Measurements from ENCODE around the gene NFKBIE.
"Not testable (repeated sequence)": the region's sequence is repeated elsewhere in the genome, so short reads cannot be mapped to it uniquely, and the experiment has no call there.

Gene NFKBIE

DNA sequence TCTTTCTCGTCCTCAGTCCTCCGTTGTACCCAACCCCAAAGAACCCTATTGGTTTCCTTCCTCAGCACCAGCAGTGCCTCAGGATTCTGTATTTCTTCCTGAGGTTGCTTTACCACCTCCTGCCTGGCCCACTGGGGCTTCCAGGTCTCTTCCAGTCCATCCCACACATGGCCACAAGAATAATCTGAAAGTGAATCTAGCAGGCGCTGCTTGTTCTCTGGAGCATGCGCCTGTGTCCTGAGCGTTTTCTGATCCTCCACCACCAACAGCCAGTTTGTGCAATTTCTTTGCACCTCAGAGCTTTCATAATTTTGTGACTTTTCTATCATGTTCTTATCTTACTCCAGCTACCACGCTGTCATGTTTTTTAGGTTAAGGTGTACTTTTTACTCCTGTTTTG lies 30.1 kb downstream of the NFKBIE start:
- Histone ChIP-seq H3K9ac (no peak overlapping the region), H3K79me2 (no peaks in the 10 kb centered on the region), H3K9me3 (ENCODE audit: control insufficient read depth, low read length) (no peaks in the 10 kb centered on the region), H3K4me3 (ENCODE audit: low read depth, low read length) (no peak overlapping the region), H3K4me1 (peaks cover 30% of the 10 kb centered on the region), H2AFZ (peak overlapping the region; percentile 75), H3K36me3 (ENCODE audit: control insufficient read depth, insufficient read depth, low read length) (no peaks in the 10 kb centered on the region), H3K27me3 (ENCODE audit: control insufficient read depth, insufficient read depth, low read length) (no peaks in the 10 kb centered on the region), H3K27ac (peak overlapping the region; percentile 57), H3K4me2 (ENCODE audit: low read length) (no peak overlapping the region)
- TF ChIP-seq, protein P1, sequence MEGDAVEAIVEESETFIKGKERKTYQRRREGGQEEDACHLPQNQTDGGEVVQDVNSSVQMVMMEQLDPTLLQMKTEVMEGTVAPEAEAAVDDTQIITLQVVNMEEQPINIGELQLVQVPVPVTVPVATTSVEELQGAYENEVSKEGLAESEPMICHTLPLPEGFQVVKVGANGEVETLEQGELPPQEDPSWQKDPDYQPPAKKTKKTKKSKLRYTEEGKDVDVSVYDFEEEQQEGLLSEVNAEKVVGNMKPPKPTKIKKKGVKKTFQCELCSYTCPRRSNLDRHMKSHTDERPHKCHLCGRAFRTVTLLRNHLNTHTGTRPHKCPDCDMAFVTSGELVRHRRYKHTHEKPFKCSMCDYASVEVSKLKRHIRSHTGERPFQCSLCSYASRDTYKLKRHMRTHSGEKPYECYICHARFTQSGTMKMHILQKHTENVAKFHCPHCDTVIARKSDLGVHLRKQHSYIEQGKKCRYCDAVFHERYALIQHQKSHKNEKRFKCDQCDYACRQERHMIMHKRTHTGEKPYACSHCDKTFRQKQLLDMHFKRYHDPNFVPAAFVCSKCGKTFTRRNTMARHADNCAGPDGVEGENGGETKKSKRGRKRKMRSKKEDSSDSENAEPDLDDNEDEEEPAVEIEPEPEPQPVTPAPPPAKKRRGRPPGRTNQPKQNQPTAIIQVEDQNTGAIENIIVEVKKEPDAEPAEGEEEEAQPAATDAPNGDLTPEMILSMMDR (IDR thresholded peaks at IDR 0.05), result no peak

DNA sequence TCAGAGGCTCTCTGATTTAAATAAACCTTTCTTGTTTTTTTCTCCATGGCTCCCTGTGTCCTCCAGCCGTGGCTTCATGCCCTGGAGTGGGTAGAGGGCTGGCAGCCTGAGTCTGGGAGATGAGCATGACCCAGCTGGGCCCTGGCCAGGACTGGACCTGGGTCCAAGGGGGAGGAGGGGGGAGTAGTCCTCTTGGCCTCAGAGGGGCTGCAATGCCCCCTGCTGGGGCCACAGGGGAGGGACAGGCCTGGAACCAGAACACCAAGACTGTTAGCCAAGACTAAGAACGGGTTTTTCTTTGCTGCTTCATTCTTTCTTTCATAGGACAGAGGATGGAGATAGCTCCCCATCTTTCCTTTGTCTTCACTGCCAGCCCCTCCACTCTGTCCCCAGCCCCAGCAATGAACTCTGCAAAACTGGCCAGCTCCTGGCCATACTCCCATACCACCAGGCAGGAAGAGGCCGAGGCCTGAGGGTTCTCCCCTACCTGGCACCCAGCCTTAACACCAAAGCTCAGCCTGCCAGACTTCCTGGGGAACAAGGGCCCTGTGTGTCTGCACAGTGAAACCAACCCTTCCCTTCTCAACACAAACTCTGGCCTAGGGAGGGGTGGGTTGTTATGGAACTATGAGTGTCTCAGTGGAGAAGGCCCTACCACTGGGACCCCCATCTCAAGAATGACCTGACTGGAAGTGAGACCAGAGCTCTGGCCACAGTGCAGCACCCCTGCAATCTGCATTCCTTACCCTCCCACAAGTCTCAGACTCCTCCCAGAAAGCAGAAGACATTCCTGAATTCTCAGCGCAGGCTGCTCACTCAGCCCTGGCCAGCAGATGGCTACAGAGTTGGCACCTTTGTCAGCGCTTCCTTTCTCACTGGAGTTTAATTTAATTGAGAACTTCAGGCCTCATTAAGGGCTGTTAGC lies 31.0 kb downstream of the NFKBIE start:
- Histone ChIP-seq H3K4me3 (ENCODE audit: low read depth, low read length) (no peak overlapping the region), H3K4me1 (peaks cover 30% of the 10 kb centered on the region), H3K36me3 (ENCODE audit: control insufficient read depth, insufficient read depth, low read length) (no peaks in the 10 kb centered on the region)

GRCh38 chr6:44233567-44234100 lies 31.7 kb downstream of the NFKBIE start:
- Histone ChIP-seq H3K9me3 (ENCODE audit: control insufficient read depth, low read length) (no peaks in the 10 kb centered on the region), H3K79me2 (no peaks in the 10 kb centered on the region), H3K27me3 (ENCODE audit: control insufficient read depth, insufficient read depth, low read length) (no peaks in the 10 kb centered on the region), H3K4me1 (peaks cover 30% of the 10 kb centered on the region), H3K27ac (peak overlapping the region; percentile 57), H3K36me3 (ENCODE audit: control insufficient read depth, insufficient read depth, low read length) (no peaks in the 10 kb centered on the region), H2AFZ (no peak overlapping the region), H3K4me3 (ENCODE audit: low read depth, low read length) (no peak overlapping the region), H3K9ac (no peak overlapping the region), H3K4me2 (ENCODE audit: low read length) (no peak overlapping the region)
- TF ChIP-seq, protein P1 (IDR thresholded peaks at IDR 0.05), result no peak

More for the DNA sequence above, 31.0 kb downstream of the NFKBIE start:
- Histone ChIP-seq H2AFZ (peak overlapping the region; percentile 75), H3K27ac (peak overlapping the region; percentile 57), H3K9me3 (ENCODE audit: control insufficient read depth, low read length) (no peaks in the 10 kb centered on the region), H3K27me3 (ENCODE audit: control insufficient read depth, insufficient read depth, low read length) (no peaks in the 10 kb centered on the region), H3K9ac (no peak overlapping the region), H3K4me2 (ENCODE audit: low read length) (no peak overlapping the region), H3K79me2 (no peaks in the 10 kb centered on the region)
- TF ChIP-seq, protein P1 (IDR thresholded peaks at IDR 0.05), result peak; percentile 71

DNA sequence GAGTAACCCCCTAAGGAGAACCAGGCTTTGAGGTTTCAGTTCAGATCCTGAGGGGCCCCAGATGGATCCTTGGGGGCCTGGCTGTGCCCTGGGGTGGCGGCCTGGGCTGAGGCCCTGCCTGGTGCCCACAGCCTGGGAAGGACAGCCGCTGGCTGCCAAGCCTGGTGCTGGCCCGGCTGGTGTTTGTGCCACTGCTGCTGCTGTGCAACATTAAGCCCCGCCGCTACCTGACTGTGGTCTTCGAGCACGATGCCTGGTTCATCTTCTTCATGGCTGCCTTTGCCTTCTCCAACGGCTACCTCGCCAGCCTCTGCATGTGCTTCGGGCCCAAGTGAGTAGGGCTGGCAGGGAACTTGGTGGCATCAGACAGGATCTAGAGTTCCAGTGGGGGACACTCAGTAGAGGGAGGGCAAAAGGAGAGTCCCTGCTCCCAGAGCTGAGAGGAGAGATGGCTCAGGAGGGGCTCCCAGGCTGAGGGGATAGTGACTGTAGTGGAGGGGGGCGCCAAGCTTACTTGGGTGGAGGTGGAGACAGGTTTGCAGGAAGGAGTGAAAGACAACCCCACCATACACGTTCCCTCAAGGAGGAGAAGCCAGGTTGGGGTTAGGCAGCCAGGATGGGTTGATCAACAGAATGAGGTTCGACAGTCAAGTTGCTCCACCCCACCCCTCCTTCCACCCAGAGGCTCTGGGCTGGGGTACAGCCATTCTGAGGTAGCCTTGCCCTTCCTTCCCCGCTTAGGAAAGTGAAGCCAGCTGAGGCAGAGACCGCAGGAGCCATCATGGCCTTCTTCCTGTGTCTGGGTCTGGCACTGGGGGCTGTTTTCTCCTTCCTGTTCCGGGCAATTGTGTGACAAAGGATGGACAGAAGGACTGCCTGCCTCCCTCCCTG lies 32.4 kb downstream of the NFKBIE start:
- H3K4me3 ChIP-seq (ENCODE audit: low read depth, low read length), result no peak overlapping the region
- H3K9me3 ChIP-seq (ENCODE audit: control insufficient read depth, low read length), result no peaks in the 10 kb centered on the region
- no peaks in the 10 kb centered on the region for H3K79me2 ChIP-seq
- TF ChIP-seq, protein P1 (IDR thresholded peaks at IDR 0.05), result no peak
- no peaks in the 10 kb centered on the region for H3K36me3 ChIP-seq (ENCODE audit: control insufficient read depth, insufficient read depth, low read length)
- H3K27ac ChIP-seq, result no peak overlapping the region
- no peaks in the 10 kb centered on the region for H3K27me3 ChIP-seq (ENCODE audit: control insufficient read depth, insufficient read depth, low read length)
- no peak overlapping the region for H3K9ac ChIP-seq
- H3K4me2 ChIP-seq (ENCODE audit: low read length), result no peak overlapping the region
- H2AFZ ChIP-seq, result no peak overlapping the region
- H3K4me1 ChIP-seq, result peaks cover 24% of the 10 kb centered on the region

DNA sequence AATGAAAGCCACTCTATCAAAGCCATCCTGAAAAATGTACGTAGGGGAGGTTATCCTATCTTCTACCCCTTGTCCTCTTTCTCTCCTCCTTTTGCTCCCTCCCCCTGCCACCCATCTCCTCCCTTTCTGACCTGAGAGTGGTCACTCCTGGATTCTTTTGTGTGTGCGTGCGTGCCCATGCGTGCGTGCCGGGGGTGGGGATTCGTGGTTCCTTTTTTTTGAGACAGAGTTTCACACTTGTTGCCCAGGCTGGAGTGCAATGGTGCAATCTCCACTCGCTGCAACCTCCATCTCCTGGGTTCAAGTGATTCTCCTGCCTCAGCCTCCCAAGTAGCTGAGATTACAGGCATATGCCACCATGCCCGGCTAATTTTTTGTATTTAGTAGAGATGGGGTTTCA lies 33.9 kb downstream of the NFKBIE start:
- H3K4me1 ChIP-seq, result peaks cover 16% of the 10 kb centered on the region
- H3K9ac ChIP-seq, H2AFZ ChIP-seq: not testable (repeated sequence)

More for the DNA sequence above, 33.9 kb downstream of the NFKBIE start:
- not testable (repeated sequence) for H3K9me3 ChIP-seq (ENCODE audit: control insufficient read depth, low read length); H3K27me3 ChIP-seq (ENCODE audit: control insufficient read depth, insufficient read depth, low read length); H3K4me3 ChIP-seq (ENCODE audit: low read depth, low read length); H3K36me3 ChIP-seq (ENCODE audit: control insufficient read depth, insufficient read depth, low read length); H3K27ac ChIP-seq; H3K79me2 ChIP-seq; H3K4me2 ChIP-seq (ENCODE audit: low read length)
